Measurements from ENCODE around the gene PLAAT1. TPM values are rescaled to one million over a fixed set of nuclear protein-coding genes. Genes with fewer than 3 reads are reported as not detected.

PLAAT1 gene
- total RNA-seq, 1 experiment from 2014 or later = not detected

Other genes starting within 250 kb of the PLAAT1 start
- gene ATP13A5, start 137.5 kb downstream of the PLAAT1 start, total RNA-seq (2021; ENCODE audit: unreplicated experiment) = not detected